ENCODE results near the gene NR1D1. TPM values are rescaled to one million over a fixed set of nuclear protein-coding genes. Genes with fewer than 3 reads are reported as not detected.

Gene NR1D1
- total and polyA plus RNA-seq, 4 donors = 3.2 to 19.6 (median 14.1) TPM

GRCh38 chr17:40068917-40069750 lies 31.3 kb downstream of the NR1D1 start:
- Histone ChIP-seq H3K27ac (ENCODE audit: low read depth in 1 of 2, low read length in 1 of 2) (peak overlapping the region; percentile 73 to 93), H3K9ac (ENCODE audit: insufficient read depth in 1 of 2, low read length in 2 of 2) (peak overlapping the region in 1 of 2 donors; percentile 89), H3K9me3 (ENCODE audit: control insufficient read depth in 4 of 4, insufficient read depth in 3 of 4, low read length in 3 of 4) (no peaks in the 10 kb centered on the region), H3K4me1 (ENCODE audit: control insufficient read depth in 5 of 5, insufficient read depth in 5 of 5, low read length in 5 of 5) (peaks cover 46 to 87% (median 59%) of the 10 kb centered on the region in 5 donors), H3K4me3 (no peak overlapping the region), H3K27me3 (ENCODE audit: control insufficient read depth in 3 of 3, insufficient read depth in 3 of 3, low read length in 2 of 3) (no peaks in the 10 kb centered on the region), H3K36me3 (ENCODE audit: control insufficient read depth in 4 of 4, insufficient read depth in 4 of 4, low read length in 4 of 4) (peaks cover 0 to 3% (median under 1%) of the 10 kb centered on the region in 4 donors)
- ATAC-seq (ENCODE audit: insufficient read depth, low FRiP score) = no peak
- TF ChIP-seq, protein P1, sequence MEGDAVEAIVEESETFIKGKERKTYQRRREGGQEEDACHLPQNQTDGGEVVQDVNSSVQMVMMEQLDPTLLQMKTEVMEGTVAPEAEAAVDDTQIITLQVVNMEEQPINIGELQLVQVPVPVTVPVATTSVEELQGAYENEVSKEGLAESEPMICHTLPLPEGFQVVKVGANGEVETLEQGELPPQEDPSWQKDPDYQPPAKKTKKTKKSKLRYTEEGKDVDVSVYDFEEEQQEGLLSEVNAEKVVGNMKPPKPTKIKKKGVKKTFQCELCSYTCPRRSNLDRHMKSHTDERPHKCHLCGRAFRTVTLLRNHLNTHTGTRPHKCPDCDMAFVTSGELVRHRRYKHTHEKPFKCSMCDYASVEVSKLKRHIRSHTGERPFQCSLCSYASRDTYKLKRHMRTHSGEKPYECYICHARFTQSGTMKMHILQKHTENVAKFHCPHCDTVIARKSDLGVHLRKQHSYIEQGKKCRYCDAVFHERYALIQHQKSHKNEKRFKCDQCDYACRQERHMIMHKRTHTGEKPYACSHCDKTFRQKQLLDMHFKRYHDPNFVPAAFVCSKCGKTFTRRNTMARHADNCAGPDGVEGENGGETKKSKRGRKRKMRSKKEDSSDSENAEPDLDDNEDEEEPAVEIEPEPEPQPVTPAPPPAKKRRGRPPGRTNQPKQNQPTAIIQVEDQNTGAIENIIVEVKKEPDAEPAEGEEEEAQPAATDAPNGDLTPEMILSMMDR (IDR thresholded peaks at IDR 0.05; ENCODE audit: control extremely low read depth, extremely low read depth) = no peak
- WGBS, 2 donors = 5 to 10% methylated on average over 14 of the region's 14 CpGs
- peak; percentile 91 to 97 (median 93) for DNase-seq

- TF ChIP-seq, protein P1 (IDR thresholded peaks at IDR 0.05; ENCODE audit: control extremely low read depth, extremely low read depth) = no peak
- H3K4me1 ChIP-seq (ENCODE audit: control insufficient read depth in 5 of 5, insufficient read depth in 5 of 5, low read length in 5 of 5) = peaks cover 46 to 89% (median 62%) of the 10 kb centered on the region in 5 donors
- H3K4me3 ChIP-seq = no peak overlapping the region
- DNase-seq (no peak), ATAC-seq (ENCODE audit: insufficient read depth, low FRiP score) (no peak)
- 9 to 14% methylated on average over 5 of the region's 5 CpGs for WGBS, 2 donors
- H3K9me3 ChIP-seq (ENCODE audit: control insufficient read depth in 4 of 4, insufficient read depth in 3 of 4, low read length in 3 of 4) = no peaks in the 10 kb centered on the region
- no peaks in the 10 kb centered on the region for H3K27me3 ChIP-seq (ENCODE audit: control insufficient read depth in 3 of 3, insufficient read depth in 3 of 3, low read length in 2 of 3)
- H3K27ac ChIP-seq (ENCODE audit: low read depth in 1 of 2, low read length in 1 of 2) = peak overlapping the region; percentile 73 to 93
- peaks cover 0 to 3% (median 0%) of the 10 kb centered on the region in 4 donors for H3K36me3 ChIP-seq (ENCODE audit: control insufficient read depth in 4 of 4, insufficient read depth in 4 of 4, low read length in 4 of 4)
- peak overlapping the region in 1 of 2 donors; percentile 89 for H3K9ac ChIP-seq (ENCODE audit: insufficient read depth in 1 of 2, low read length in 2 of 2)
Observed at GRCh38 chr17:40068584-40068916, 31.8 kb downstream of the NR1D1 start.

DNA sequence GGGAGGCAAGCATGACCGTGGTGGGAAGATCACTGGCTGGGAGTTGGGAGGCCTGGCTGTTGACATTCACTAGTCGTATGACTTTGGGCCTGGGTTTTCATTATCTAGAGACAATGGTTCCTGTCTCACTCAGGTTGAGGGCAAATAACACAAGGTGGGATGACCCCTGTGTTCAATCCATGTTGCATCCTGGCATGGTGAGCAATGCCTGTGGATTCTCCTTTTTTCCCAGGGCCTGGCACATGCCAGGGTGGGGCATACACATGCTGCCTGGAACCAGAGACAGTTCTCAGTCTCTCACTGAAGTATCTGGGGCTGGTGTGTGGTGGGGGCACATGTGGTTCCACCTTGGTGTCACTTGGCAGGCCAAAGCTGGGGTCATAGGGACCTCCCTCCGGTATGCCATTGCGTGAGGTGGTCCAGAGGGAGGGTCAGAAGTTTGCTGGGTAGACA lies 32.2 kb downstream of the NR1D1 start:
- H3K27ac ChIP-seq (ENCODE audit: low read depth in 1 of 2, low read length in 1 of 2) = peak overlapping the region; percentile 73 to 93
- H3K27me3 ChIP-seq (ENCODE audit: control insufficient read depth in 3 of 3, insufficient read depth in 3 of 3, low read length in 2 of 3) = no peaks in the 10 kb centered on the region
- peak overlapping the region in 1 of 2 donors; percentile 89 for H3K9ac ChIP-seq (ENCODE audit: insufficient read depth in 1 of 2, low read length in 2 of 2)
- peaks cover 0 to 1% (median 0%) of the 10 kb centered on the region in 4 donors for H3K36me3 ChIP-seq (ENCODE audit: control insufficient read depth in 4 of 4, insufficient read depth in 4 of 4, low read length in 4 of 4)
- 36 to 66% methylated on average over 4 of the region's 4 CpGs for WGBS, 2 donors
- DNase-seq = no peak
- no peak for ATAC-seq (ENCODE audit: insufficient read depth, low FRiP score)
- H3K4me1 ChIP-seq (ENCODE audit: control insufficient read depth in 5 of 5, insufficient read depth in 5 of 5, low read length in 5 of 5) = peaks cover 44 to 87% (median 62%) of the 10 kb centered on the region in 5 donors
- H3K9me3 ChIP-seq (ENCODE audit: control insufficient read depth in 4 of 4, insufficient read depth in 3 of 4, low read length in 3 of 4) = no peaks in the 10 kb centered on the region
- TF ChIP-seq, protein P1 (IDR thresholded peaks at IDR 0.05; ENCODE audit: control extremely low read depth, extremely low read depth) = no peak
- H3K4me3 ChIP-seq = no peak overlapping the region
